ENCODE measurements around the gene ATOSA. TPM values are rescaled to one million over a fixed set of nuclear protein-coding genes. Genes with fewer than 3 reads are reported as not detected.

The ATOSA gene
- total RNA-seq, 1 donor from 2014 or later = 37.8 TPM

DNA sequence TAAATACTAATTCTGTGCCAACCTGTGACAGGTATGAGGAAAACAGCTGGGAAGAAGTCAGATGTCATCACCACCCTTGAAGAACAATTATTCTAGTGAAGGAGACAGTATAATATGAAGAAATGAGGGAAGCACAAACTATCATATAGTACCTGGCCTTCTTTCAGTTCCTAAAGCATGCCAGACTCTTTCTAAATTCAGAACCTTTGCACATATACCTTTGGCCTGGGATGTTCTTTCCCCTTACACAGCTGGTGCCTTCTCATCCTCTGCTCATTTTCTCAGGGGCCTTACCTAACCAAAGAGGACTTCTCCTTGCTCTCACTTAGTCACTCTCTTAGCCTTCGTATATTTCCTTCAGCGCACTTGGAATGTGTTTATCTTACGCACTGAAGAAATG is 19.0 kb downstream of the ATOSA start:
- Mint-ChIP-seq H3K27ac (ENCODE audit: unreplicated experiment) (no peak overlapping the region), H3K36me3 (ENCODE audit: unreplicated experiment) (no peaks in the 10 kb centered on the region), H3K27me3 (ENCODE audit: unreplicated experiment) (peaks cover 2% of the 10 kb centered on the region), H3K4me3 (ENCODE audit: unreplicated experiment) (no peak overlapping the region), H3K9me3 (ENCODE audit: unreplicated experiment) (peaks cover 2% of the 10 kb centered on the region), H3K4me1 (ENCODE audit: low read depth, unreplicated experiment) (peaks cover 10% of the 10 kb centered on the region)
- TF ChIP-seq, protein P1, sequence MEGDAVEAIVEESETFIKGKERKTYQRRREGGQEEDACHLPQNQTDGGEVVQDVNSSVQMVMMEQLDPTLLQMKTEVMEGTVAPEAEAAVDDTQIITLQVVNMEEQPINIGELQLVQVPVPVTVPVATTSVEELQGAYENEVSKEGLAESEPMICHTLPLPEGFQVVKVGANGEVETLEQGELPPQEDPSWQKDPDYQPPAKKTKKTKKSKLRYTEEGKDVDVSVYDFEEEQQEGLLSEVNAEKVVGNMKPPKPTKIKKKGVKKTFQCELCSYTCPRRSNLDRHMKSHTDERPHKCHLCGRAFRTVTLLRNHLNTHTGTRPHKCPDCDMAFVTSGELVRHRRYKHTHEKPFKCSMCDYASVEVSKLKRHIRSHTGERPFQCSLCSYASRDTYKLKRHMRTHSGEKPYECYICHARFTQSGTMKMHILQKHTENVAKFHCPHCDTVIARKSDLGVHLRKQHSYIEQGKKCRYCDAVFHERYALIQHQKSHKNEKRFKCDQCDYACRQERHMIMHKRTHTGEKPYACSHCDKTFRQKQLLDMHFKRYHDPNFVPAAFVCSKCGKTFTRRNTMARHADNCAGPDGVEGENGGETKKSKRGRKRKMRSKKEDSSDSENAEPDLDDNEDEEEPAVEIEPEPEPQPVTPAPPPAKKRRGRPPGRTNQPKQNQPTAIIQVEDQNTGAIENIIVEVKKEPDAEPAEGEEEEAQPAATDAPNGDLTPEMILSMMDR (IDR thresholded peaks at IDR 0.05; ENCODE audit: partially characterized antibody, unreplicated experiment) = no peak
- no peak for DNase-seq

DNA sequence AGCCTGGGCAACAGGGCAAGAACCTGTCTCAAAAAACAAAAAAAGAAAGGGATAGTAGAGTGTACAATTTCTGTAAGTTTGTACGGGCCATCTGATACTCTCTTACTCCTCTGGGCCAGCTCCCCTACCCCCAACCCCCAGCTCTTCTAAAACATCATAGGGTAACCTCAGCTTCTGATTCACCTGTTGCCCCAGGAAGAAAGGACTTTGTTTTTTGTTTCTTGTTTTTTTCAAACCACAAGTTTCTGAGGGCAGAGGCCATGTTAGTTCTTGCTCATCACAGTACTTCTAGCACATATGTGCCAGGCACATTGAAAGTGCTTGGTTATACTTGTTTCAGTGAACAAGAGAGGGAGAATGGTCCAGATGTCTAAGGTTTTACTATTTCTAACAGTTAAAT is 20.2 kb downstream of the ATOSA start:
- H3K27me3 Mint-ChIP-seq (ENCODE audit: unreplicated experiment) = peaks cover 2% of the 10 kb centered on the region
- H3K36me3 Mint-ChIP-seq (ENCODE audit: unreplicated experiment) = no peaks in the 10 kb centered on the region
- DNase-seq = no peak
- no peak overlapping the region for H3K4me3 Mint-ChIP-seq (ENCODE audit: unreplicated experiment)
- peaks cover 2% of the 10 kb centered on the region for H3K9me3 Mint-ChIP-seq (ENCODE audit: unreplicated experiment)
- TF ChIP-seq, protein P1 (IDR thresholded peaks at IDR 0.05; ENCODE audit: partially characterized antibody, unreplicated experiment) = no peak
- no peak overlapping the region for H3K27ac Mint-ChIP-seq (ENCODE audit: unreplicated experiment)
- peaks cover 14% of the 10 kb centered on the region for H3K4me1 Mint-ChIP-seq (ENCODE audit: low read depth, unreplicated experiment)

DNA sequence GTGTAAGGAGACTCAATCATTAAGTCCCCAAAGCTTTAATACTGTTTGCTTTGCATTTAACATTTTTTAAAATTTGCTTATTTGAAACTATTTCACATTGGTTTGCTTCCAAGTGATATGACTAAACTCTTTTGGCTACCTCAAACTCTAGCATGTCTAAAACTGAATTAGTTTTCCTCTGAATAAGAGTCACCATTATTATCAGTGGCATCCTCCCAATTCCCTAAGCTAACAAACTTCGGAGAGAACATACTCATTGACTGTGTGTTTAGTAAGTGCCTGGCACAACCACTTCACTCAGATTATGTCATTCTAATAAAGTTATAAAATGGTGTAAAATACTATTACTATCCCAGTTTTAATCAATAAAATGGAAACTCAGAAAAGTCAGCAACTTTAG is 21.9 kb downstream of the ATOSA start:
- H3K4me3 Mint-ChIP-seq (ENCODE audit: unreplicated experiment) = no peak overlapping the region
- peaks cover 2% of the 10 kb centered on the region for H3K27me3 Mint-ChIP-seq (ENCODE audit: unreplicated experiment)
- no peaks in the 10 kb centered on the region for H3K36me3 Mint-ChIP-seq (ENCODE audit: unreplicated experiment)
- no peak overlapping the region for H3K27ac Mint-ChIP-seq (ENCODE audit: unreplicated experiment)
- no peak for DNase-seq
- TF ChIP-seq, protein P1 (IDR thresholded peaks at IDR 0.05; ENCODE audit: partially characterized antibody, unreplicated experiment) = no peak
- peaks cover 21% of the 10 kb centered on the region for H3K4me1 Mint-ChIP-seq (ENCODE audit: low read depth, unreplicated experiment)
- H3K9me3 Mint-ChIP-seq (ENCODE audit: unreplicated experiment) = peaks cover 2% of the 10 kb centered on the region

DNA sequence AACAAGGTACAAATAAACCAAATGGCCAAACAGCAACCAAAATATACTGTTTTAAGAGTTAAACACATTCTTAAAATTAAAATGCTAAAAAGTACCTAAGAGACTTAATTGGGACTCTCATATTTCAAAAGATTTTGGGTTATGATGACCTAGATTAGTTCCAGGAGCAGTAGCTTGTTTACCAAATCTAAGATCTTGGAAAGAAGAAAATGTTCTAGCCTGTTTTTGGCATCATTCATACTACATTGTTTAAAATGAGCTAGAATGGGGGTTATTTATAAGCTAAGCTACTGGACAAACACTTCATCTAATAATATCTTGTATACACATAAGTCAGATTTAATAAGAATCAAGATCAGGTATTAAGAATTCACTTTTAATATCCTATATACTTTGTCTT is 22.8 kb downstream of the ATOSA start:
- DNase-seq = no peak
- Mint-ChIP-seq H3K9me3 (ENCODE audit: unreplicated experiment) (peaks cover 2% of the 10 kb centered on the region), H3K27ac (ENCODE audit: unreplicated experiment) (no peak overlapping the region), H3K36me3 (ENCODE audit: unreplicated experiment) (no peaks in the 10 kb centered on the region), H3K27me3 (ENCODE audit: unreplicated experiment) (peaks cover 2% of the 10 kb centered on the region), H3K4me1 (ENCODE audit: low read depth, unreplicated experiment) (peaks cover 23% of the 10 kb centered on the region), H3K4me3 (ENCODE audit: unreplicated experiment) (no peak overlapping the region)
- TF ChIP-seq, protein P1 (IDR thresholded peaks at IDR 0.05; ENCODE audit: partially characterized antibody, unreplicated experiment) = no peak

DNA sequence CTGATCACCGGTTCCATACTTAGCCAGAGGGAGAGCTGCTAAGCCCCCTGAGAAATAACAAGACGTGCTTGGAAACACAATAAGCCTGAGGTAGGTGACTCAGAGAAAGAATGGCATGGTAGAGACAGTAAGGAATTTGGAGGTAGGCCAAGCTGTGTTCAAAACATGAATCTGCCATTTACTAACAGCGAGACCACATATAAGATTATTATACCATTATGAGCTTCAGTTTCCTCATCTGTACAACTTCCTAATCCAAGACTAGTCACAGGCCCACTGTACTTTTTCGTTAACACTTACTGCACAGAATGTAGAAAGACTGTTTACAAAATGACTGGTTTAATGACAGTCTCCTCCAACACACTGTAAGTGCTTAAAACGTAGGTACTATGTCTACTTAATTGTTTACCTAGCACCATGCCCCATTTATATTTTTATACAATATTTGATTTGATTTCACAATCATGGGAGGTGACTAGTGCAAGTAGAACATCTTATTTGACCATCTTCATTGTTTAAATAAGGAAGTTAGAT is 25.7 kb downstream of the ATOSA start:
- no peak for DNase-seq
- Mint-ChIP-seq H3K9me3 (ENCODE audit: unreplicated experiment) (peaks cover 2% of the 10 kb centered on the region), H3K36me3 (ENCODE audit: unreplicated experiment) (no peaks in the 10 kb centered on the region), H3K4me1 (ENCODE audit: low read depth, unreplicated experiment) (peaks cover 25% of the 10 kb centered on the region), H3K4me3 (ENCODE audit: unreplicated experiment) (no peak overlapping the region), H3K27ac (ENCODE audit: unreplicated experiment) (peak overlapping the region; percentile 71), H3K27me3 (ENCODE audit: unreplicated experiment) (peaks cover 2% of the 10 kb centered on the region)
- TF ChIP-seq, protein P1 (IDR thresholded peaks at IDR 0.05; ENCODE audit: partially characterized antibody, unreplicated experiment) = no peak
